ENCODE results near the gene RBM15. TPM values are rescaled to one million over a fixed set of nuclear protein-coding genes. Genes with fewer than 3 reads are reported as not detected.

The RBM15 gene
- total RNA-seq, 1 experiment from 2014 or later, result 44.0 TPM

GRCh38 chr1:110300412-110301085, 38.6 kb upstream of the RBM15 start:
- ATAC-seq, result no peak
- TF ChIP-seq FOSL1 (IDR thresholded peaks at IDR 0.05; ENCODE audit: low read depth), result no peak
- no peak for TF ChIP-seq MAX (IDR thresholded peaks at IDR 0.05)
- no peak for TF ChIP-seq ZNF274 (IDR thresholded peaks at IDR 0.05; ENCODE audit: low read depth, low read length)
- Histone ChIP-seq H3K9ac (ENCODE audit: low read length) (no peak overlapping the region), H4K20me1 (ENCODE audit: insufficient read depth) (no peaks in the 10 kb centered on the region), H3K36me3 (ENCODE audit: control insufficient read depth in 1 of 2, insufficient read depth in 2 of 2, low read length in 2 of 2) (no peaks in the 10 kb centered on the region), H3K27ac (ENCODE audit: low read depth, low read length) (no peak overlapping the region), H2AFZ (ENCODE audit: low read depth, low read length, poor library complexity, severe bottlenecking) (no peak overlapping the region), H3K4me2 (ENCODE audit: low read length) (no peak overlapping the region), H3K79me2 (ENCODE audit: insufficient read depth, low read length) (no peaks in the 10 kb centered on the region), H3K4me3 (replicated peaks in 1 of 2; ENCODE audit: low read depth in 1 of 2, low read length in 2 of 2) (no peak overlapping the region), H3K9me3 (ENCODE audit: control insufficient read depth in 1 of 2, insufficient read depth in 1 of 2, low read depth in 1 of 2, low read length in 2 of 2) (no peaks in the 10 kb centered on the region), H3K9me2 (ENCODE audit: insufficient read depth) (no peaks in the 10 kb centered on the region), H3K27me3 (ENCODE audit: insufficient read depth, low read length) (peaks cover 19% of the 10 kb centered on the region; the same call in 1 of the 2 replicates), H3K4me1 (ENCODE audit: control insufficient read depth in 1 of 2, insufficient read depth in 2 of 2, low read length in 2 of 2) (no peaks in the 10 kb centered on the region)
- CTCF ChIA-PET, result interaction anchor here (1.4 kb wide), 1 partner anchor 12 kb away, joined by 3 read pairs; no protein-coding TSS in a partner anchor
- RAD21 ChIA-PET (ENCODE audit: low non-redundant PET in 1 of 2, low total read pairs in 2 of 2, uncharacterized antibody in 2 of 2, unreplicated experiment in 2 of 2), result interaction anchor here in 1 of 2 experiments (0.5 kb wide), 1 partner anchor 841 kb away, joined by 5 read pairs; no protein-coding TSS in a partner anchor
- no TSS peak for BruUV-seq (replicated peaks)
- intact Hi-C loops (cut with micrococcal nuclease), result no loop called here
- POLR2A ChIA-PET, result no interaction called here
- DNase-seq (ENCODE audit: low read depth, low spot score), result no peak

GRCh38 chr1:110302836-110303235, 36.3 kb upstream of the RBM15 start:
- no peak for TF ChIP-seq REST (IDR thresholded peaks at IDR 0.05; ENCODE audit: low read depth)
- no peak for TF ChIP-seq YY1 (IDR thresholded peaks at IDR 0.05; ENCODE audit: extremely low read depth, insufficient replicate concordance, low read depth, low read length)
- TF ChIP-seq EZH2phosphoT487 (IDR thresholded peaks at IDR 0.05; ENCODE audit: borderline replicate concordance), result no peak
- no peak for TF ChIP-seq POLR2A (IDR thresholded peaks at IDR 0.05; ENCODE audit: borderline replicate concordance, extremely low read depth, insufficient read depth, insufficient read length)
- no peak for TF ChIP-seq EZH2 (IDR thresholded peaks at IDR 0.05)
- TF ChIP-seq MAX (IDR thresholded peaks at IDR 0.05), result no peak
- TF ChIP-seq POLR2AphosphoS5 (IDR thresholded peaks at IDR 0.05; ENCODE audit: low read depth, low read length), result no peak
- no peak for TF ChIP-seq EGR1 (IDR thresholded peaks at IDR 0.05; ENCODE audit: low read depth)
- TF ChIP-seq SP1 (IDR thresholded peaks at IDR 0.05; ENCODE audit: low read depth), result no peak
- no peak for TF ChIP-seq RAD21 (IDR thresholded peaks at IDR 0.05; ENCODE audit: low read depth)
- TF ChIP-seq TCF7L2 (IDR thresholded peaks at IDR 0.05; ENCODE audit: borderline replicate concordance, extremely low read depth, insufficient read depth, insufficient read length), result no peak
- TF ChIP-seq CBX3 (IDR thresholded peaks at IDR 0.05; ENCODE audit: low read depth), result no peak
- no peak for TF ChIP-seq FOSL1 (IDR thresholded peaks at IDR 0.05; ENCODE audit: low read depth)
- no peak for TF ChIP-seq ATF3 (IDR thresholded peaks at IDR 0.05)
- no peak for TF ChIP-seq SIN3A (IDR thresholded peaks at IDR 0.05; ENCODE audit: low read depth)
- TF ChIP-seq ZFX (IDR thresholded peaks at IDR 0.05), result no peak
- POLR2A ChIA-PET, result no interaction called here
- Histone ChIP-seq H3K27me3 (ENCODE audit: insufficient read depth, low read length) (peaks cover 19% of the 10 kb centered on the region; the same call in 1 of the 2 replicates), H3K36me3 (ENCODE audit: control insufficient read depth in 1 of 2, insufficient read depth in 2 of 2, low read length in 2 of 2) (no peaks in the 10 kb centered on the region), H3K9me3 (ENCODE audit: control insufficient read depth in 1 of 2, insufficient read depth in 1 of 2, low read depth in 1 of 2, low read length in 2 of 2) (no peaks in the 10 kb centered on the region), H3K4me2 (ENCODE audit: low read length) (no peak overlapping the region), H3K79me2 (ENCODE audit: insufficient read depth, low read length) (no peaks in the 10 kb centered on the region), H2AFZ (ENCODE audit: low read depth, low read length, poor library complexity, severe bottlenecking) (no peak overlapping the region), H3K4me3 (replicated peaks in 1 of 2; ENCODE audit: low read depth in 1 of 2, low read length in 2 of 2) (no peak overlapping the region), H3K9me2 (ENCODE audit: insufficient read depth) (no peaks in the 10 kb centered on the region), H4K20me1 (ENCODE audit: insufficient read depth) (no peaks in the 10 kb centered on the region), H3K27ac (ENCODE audit: low read depth, low read length) (no peak overlapping the region), H3K4me1 (ENCODE audit: control insufficient read depth in 1 of 2, insufficient read depth in 2 of 2, low read length in 2 of 2) (no peaks in the 10 kb centered on the region), H3K9ac (ENCODE audit: low read length) (no peak overlapping the region)
- no peak for ATAC-seq
- CTCF ChIA-PET, result no interaction called here
- no peak for DNase-seq (ENCODE audit: low read depth, low spot score)
- RAD21 ChIA-PET (ENCODE audit: low non-redundant PET in 1 of 2, low total read pairs in 2 of 2, uncharacterized antibody in 2 of 2, unreplicated experiment in 2 of 2), result no interaction called here
- intact Hi-C loops (cut with micrococcal nuclease), result no loop called here
- BruUV-seq (replicated peaks), result no TSS peak
